ENCODE data around the gene NKIRAS1.
"Not testable (repeated sequence)": the region's sequence is repeated elsewhere in the genome, so short reads cannot be mapped to it uniquely, and the experiment has no call there.

The NKIRAS1 gene

GRCh38 chr3:23895181-23895580, 21.6 kb downstream of the NKIRAS1 start:
- no peak for DNase-seq

- DNase-seq, result no peak
Observed at GRCh38 chr3:23894254-23895061, 22.3 kb downstream of the NKIRAS1 start.

- DNase-seq, result no peak
Observed at GRCh38 chr3:23889950-23890349, 26.8 kb downstream of the NKIRAS1 start.

GRCh38 chr3:23889386-23889785, 27.4 kb downstream of the NKIRAS1 start:
- DNase-seq, result no peak

DNA sequence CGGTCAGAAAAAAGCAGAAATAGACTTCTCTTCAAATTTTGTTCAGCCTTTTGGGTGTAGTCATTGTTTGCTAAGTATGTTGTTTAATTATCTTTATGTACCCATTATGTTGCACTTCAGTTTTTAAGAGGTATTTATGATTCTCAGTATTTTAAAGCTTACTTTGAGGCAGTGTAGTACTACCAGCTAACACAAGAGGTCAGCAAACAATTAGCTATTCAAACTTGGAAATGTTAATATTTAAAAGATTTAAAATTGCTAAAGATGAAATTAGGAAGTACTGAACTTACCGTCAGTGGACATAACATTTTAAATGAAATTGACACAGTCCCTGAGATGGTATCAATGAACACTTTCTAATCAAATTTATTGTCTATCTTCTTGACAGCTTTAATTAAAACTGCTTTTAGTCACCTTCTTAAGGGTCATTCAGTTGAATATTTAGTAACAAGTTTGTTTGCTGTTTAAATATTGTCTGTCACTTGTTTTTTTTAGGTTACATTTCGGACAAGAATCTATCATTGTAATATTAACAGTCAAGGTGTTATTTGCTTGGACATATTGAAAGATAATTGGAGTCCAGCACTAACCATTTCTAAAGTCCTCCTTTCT, 28.1 kb downstream of the NKIRAS1 start:
- no peak for DNase-seq

DNA sequence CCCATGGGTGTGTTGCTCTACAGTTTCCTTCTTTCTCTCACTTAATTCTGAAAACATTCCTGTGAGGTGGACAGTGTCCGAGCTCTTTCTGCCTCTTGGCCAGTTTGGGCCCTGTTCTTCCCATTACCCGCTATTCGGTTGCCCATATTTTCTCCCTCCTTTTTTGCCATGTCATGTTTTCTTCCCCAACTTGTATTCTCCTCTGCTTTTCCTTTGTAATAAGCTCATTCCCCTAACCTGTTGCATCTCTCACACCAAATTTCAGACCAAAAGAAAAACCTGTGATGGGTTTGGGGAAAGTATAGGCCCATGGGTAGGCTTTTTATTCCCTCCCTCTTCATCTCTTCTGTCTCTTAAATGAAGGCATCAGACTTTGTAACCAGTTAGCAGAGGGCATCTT, 30.5 kb downstream of the NKIRAS1 start:
- no peak for DNase-seq

GRCh38 chr3:23885210-23885609, 31.6 kb downstream of the NKIRAS1 start:
- DNase-seq, result no peak

GRCh38 chr3:23884481-23884880, 32.3 kb downstream of the NKIRAS1 start:
- no peak for DNase-seq

DNA sequence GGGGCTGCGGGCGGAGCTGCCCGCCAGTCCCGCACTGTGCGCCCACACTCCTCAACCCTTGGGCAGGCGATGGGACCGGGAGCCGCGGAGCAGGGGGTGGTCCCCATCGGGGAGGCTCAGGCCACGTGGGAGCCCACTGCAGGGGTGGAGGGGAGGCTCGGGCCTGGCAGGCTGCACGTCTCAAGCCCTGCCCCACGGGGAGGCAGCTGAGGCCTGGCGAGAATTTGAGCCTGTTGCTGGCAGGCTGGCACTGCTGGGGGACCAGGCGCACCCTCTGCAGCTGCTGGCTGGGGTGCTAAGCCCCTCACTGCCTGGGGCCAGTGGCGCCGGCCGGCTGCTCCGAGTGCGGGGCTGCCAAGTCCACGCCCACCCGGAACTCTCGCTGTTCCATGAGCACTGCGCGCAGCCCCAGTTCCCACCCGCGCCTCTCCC, 34.3 kb downstream of the NKIRAS1 start:
- DNase-seq, result no peak

DNA sequence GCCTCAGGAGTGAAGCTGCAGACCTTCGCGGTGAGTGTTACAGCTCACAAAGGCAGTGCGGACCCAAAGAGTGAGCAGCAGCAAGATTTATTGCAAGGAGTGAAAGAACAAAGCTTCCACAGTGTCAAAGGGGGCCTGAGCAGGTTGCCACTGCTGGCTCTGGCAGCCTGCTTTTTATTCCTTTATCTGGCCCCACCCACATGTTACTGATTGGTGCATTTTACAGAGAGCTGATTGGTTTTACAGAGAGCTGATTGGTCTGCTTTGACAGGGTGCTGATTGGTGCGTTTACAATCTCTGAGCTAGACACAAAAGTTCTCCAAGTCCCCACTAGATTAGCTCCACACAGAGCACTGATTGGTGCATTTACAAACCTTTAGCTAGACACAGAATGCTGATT, 34.8 kb downstream of the NKIRAS1 start:
- DNase-seq, result not testable (repeated sequence)

DNA sequence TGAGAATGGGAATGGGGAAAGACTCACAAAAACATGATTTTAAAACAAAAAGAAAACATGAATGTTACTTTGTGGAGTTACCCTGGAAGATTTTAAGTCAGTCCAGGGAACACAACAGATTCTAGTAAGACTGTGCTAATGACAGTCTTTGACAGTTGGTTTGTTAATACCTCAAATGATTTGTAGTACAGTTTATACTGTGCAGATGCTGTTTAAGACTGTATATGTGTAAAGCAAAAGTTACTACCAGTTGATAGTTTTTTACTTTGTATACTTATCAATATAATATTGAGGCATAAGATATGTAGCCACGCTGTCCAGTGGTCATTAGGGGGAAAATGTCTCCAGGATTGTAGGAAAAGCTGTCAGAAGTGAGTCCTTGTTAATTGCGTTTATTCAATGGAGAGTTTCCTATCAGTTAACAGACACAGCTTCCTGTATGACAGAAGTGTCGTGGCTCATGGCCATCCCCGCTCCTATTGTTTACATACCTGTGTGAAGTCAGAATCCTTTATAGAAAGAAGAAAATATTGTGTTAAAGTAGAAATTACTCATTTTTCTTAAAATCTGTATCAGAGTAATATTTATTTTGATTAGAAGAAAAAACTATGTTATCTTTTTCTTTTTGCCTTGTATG, 36.0 kb downstream of the NKIRAS1 start:
- DNase-seq, result no peak

- no peak for DNase-seq
Observed at GRCh38 chr3:23879485-23879884, 37.3 kb downstream of the NKIRAS1 start.

DNA sequence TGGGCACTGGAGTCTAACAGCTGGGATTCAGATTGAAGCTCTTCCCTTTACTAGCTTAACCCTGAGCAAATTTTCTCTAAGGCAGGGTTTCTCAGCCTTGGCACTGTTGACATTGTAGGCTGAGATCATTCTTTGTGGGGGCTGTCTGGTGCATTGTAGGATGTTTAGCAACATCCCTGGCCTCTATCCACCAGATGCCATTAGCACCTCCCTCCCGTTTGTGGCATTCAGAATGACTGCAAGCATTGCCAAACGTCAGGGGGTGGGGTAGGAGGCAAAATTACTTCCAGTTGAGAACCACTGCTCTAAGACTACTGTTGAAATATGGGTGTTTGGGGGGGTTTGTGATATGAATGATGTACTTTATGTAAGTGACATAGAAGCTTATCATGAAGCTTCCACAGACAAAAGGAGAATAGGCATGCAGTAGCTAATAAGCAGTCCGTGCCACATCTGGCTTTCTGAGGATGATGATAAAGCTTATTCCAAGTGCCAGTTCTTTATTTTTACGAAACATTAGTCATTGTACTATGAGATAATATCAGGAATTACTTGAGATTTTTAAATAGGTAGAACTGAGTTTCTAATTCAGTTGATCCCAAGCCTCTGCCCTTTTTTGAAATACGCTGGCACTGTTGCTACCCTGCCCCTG, 39.3 kb downstream of the NKIRAS1 start:
- no peak for DNase-seq

- DNase-seq, result no peak
Observed at GRCh38 chr3:23876923-23877322, 39.9 kb downstream of the NKIRAS1 start.

DNA sequence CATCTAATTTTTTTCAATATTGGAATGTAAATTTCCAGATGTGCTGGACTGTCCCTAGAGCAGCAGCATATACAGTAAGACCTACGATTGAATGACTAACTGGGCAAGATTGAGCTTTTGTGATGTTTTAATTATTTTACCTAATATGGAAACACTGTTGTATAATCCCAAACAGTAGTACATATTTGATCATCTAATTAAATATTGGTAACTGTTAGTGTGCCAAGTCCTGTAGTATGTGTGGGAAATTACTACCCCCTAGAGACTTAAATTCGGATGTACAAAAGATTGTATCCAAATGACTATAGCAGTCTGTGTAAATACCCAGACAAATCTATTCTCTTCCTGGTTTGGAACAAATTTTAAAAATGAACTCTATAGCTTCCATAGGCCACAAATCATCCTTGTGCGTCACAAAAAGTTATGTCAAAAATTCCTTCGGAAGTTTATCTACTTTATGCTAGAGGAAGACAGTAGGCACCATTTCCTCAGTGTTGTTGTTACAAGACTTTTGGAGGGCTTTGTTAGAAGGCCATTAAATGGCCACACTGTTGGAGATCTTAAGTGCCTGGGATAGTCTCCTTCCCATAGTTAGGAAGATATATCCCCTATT, 41.6 kb downstream of the NKIRAS1 start:
- DNase-seq, result no peak

- no peak for DNase-seq
Observed at GRCh38 chr3:23874359-23875112, 42.3 kb downstream of the NKIRAS1 start.

DNA sequence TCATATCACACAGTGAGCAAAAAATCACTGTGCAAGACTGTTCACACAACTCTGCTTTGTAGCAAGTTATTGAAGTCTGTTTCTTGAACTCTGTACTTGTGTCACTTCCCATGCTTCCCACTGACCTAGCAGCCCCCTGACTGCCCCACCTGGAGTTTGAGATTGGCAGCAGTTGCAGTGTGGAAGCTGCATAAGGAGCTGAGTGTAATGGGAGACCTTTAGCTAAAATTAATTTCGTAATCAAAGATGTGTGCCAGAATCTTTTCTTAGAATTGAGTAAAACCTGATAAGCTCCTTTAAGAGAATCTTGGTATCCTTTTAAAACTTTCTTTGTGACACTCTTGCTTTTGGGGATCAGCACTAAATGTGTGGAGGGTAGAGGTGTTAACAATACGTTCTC, 42.8 kb downstream of the NKIRAS1 start:
- DNase-seq, result no peak

DNA sequence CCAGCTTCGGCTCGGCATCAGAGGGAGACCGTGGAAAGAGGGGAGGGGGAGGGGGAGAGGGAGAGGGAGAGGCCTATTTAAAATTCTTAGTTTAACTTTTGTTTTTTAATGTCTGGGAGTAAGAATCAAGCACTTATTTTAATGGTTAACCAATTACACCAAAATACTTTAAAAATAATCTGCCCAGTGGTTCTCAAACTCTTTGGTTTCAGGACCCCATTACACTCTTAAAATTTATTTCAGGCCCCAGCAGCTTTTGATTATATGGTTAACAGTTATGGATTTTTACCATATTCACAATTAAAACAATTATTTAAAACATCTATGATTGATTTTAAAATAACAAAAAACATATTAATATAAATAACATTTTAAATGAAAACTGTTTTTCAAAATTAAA, 44.5 kb downstream of the NKIRAS1 start:
- DNase-seq, result no peak

GRCh38 chr3:23871361-23871760, 45.4 kb downstream of the NKIRAS1 start:
- not testable (repeated sequence) for DNase-seq

- not testable (repeated sequence) for DNase-seq
Observed at GRCh38 chr3:23870663-23871043, 46.1 kb downstream of the NKIRAS1 start.

DNA sequence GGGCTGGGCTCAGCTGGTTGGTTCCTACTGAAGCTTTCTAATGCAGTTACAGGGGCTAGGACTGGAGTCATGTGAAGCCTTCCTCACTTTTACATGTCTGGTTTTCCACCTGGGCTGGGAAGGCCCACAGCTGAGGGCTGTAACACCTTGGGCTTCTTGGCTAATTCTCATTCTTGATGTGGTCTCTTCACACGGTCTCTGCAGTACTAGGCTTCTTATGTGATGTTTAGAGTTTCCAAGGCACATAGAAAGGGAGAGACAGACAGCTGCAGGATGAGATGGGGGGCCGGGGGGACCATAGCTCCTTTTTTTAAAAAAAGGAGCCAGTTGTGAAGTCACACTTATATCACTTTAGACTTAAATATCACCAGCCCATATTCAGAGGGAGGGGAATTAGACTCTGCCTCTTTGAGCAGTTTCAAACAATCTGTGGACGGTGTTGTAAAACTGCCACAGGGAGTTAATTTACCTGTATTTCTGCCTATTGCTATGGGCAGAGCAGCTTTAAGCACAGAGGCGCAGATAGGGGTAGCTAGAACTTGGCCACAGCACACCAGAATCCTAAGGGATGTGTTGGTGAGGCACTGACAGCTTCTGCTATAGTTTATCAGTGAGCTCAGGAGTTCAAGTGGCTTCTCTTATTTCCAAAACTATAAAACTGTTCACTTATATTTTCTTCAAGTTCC, 46.7 kb downstream of the NKIRAS1 start:
- DNase-seq, result no peak

- DNase-seq, result no peak
Observed at GRCh38 chr3:23867838-23868237, 49.0 kb downstream of the NKIRAS1 start.
